ENCODE measurements around the gene TJP2. TPM values are rescaled to one million over a fixed set of nuclear protein-coding genes. Genes with fewer than 3 reads are reported as not detected.

TJP2 gene
- total and polyA plus RNA-seq, 2 donors from 2014 or later: 35.9 to 148 TPM

- FAIRE-seq: no peak
- intact Hi-C loops (cut with DNase I): no loop called here
- TF ChIP-seq, protein P1, sequence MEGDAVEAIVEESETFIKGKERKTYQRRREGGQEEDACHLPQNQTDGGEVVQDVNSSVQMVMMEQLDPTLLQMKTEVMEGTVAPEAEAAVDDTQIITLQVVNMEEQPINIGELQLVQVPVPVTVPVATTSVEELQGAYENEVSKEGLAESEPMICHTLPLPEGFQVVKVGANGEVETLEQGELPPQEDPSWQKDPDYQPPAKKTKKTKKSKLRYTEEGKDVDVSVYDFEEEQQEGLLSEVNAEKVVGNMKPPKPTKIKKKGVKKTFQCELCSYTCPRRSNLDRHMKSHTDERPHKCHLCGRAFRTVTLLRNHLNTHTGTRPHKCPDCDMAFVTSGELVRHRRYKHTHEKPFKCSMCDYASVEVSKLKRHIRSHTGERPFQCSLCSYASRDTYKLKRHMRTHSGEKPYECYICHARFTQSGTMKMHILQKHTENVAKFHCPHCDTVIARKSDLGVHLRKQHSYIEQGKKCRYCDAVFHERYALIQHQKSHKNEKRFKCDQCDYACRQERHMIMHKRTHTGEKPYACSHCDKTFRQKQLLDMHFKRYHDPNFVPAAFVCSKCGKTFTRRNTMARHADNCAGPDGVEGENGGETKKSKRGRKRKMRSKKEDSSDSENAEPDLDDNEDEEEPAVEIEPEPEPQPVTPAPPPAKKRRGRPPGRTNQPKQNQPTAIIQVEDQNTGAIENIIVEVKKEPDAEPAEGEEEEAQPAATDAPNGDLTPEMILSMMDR (IDR thresholded peaks at IDR 0.05; ENCODE audit: borderline replicate concordance, extremely low read depth, insufficient read depth): no peak
- no peak overlapping the region for H3K9ac ChIP-seq (ENCODE audit: low read length in 3 of 3)
- no peak for DNase-seq
- no peaks in the 10 kb centered on the region for H3K4me1 ChIP-seq (ENCODE audit: control insufficient read depth in 2 of 3, insufficient read depth in 2 of 3, low read depth in 1 of 3, low read length in 3 of 3)
- H3K27ac ChIP-seq (ENCODE audit: low read depth in 2 of 2, low read length in 2 of 2): no peak overlapping the region
- no peak overlapping the region for H3K4me3 ChIP-seq (ENCODE audit: low read length in 3 of 3)
- H3K9me3 ChIP-seq (ENCODE audit: control insufficient read depth in 2 of 3, insufficient read depth in 1 of 3, low read length in 3 of 3): no peaks in the 10 kb centered on the region
- peaks cover 6 to 27% (median 11%) of the 10 kb centered on the region in 3 donors for H3K36me3 ChIP-seq (ENCODE audit: control insufficient read depth in 2 of 3, insufficient read depth in 3 of 3, low read length in 3 of 3)
- no peaks in the 10 kb centered on the region for H3K27me3 ChIP-seq (ENCODE audit: control insufficient read depth, insufficient read depth, low read length)
These were observed 72.6 kb downstream of the TJP2 start for GRCh38 chr9:69246629-69247028.

DNA sequence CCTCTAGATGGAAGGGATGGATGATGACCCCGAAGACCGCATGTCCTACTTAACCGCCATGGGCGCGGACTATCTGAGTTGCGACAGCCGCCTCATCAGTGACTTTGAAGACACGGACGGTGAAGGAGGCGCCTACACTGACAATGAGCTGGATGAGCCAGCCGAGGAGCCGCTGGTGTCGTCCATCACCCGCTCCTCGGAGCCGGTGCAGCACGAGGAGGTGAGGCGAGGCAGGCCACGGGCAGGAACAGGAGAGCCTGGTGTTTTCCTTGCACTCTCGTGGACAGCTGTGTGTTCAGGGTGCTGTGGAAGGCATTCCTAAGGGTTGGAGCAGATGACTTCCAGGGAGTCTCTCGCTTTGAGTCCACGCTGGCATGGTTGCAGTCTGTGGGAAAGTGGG, 73.9 kb downstream of the TJP2 start:
- no peak for DNase-seq
- FAIRE-seq: no peak
- TF ChIP-seq, protein P1 (IDR thresholded peaks at IDR 0.05; ENCODE audit: borderline replicate concordance, extremely low read depth, insufficient read depth): no peak
- Histone ChIP-seq H3K27me3 (ENCODE audit: control insufficient read depth, insufficient read depth, low read length) (no peaks in the 10 kb centered on the region), H3K36me3 (ENCODE audit: control insufficient read depth in 2 of 3, insufficient read depth in 3 of 3, low read length in 3 of 3) (peaks cover 6 to 32% (median 20%) of the 10 kb centered on the region in 3 donors), H3K9ac (ENCODE audit: low read length in 3 of 3) (no peak overlapping the region), H3K27ac (ENCODE audit: low read depth in 2 of 2, low read length in 2 of 2) (no peak overlapping the region), H3K9me3 (ENCODE audit: control insufficient read depth in 2 of 3, insufficient read depth in 1 of 3, low read length in 3 of 3) (no peaks in the 10 kb centered on the region), H3K4me1 (ENCODE audit: control insufficient read depth in 2 of 3, insufficient read depth in 2 of 3, low read depth in 1 of 3, low read length in 3 of 3) (no peaks in the 10 kb centered on the region), H3K4me3 (ENCODE audit: low read length in 3 of 3) (no peak overlapping the region)
- intact Hi-C loops (cut with DNase I): no loop called here

DNA sequence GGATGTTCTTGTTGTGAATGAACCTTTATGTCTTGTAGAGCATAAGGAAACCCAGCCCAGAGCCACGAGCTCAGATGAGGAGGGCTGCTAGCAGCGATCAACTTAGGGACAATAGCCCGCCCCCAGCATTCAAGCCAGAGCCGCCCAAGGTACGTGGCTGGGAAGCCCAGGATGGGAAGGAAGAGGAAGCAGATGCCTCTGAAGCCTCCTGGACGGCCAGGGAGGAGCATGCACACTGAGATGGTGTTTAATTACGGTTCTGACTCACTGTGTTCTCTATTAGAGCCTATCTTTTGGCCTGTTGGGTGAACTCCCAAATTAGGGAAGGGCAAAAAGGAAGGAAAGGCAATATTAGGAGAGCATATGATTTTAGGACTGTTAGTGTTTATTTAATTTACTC, 75.3 kb downstream of the TJP2 start:
- Histone ChIP-seq H3K4me3 (ENCODE audit: low read length in 3 of 3) (no peak overlapping the region), H3K9ac (ENCODE audit: low read length in 3 of 3) (no peak overlapping the region), H3K27me3 (ENCODE audit: control insufficient read depth, insufficient read depth, low read length) (no peaks in the 10 kb centered on the region), H3K9me3 (ENCODE audit: control insufficient read depth in 2 of 3, insufficient read depth in 1 of 3, low read length in 3 of 3) (no peaks in the 10 kb centered on the region), H3K36me3 (ENCODE audit: control insufficient read depth in 2 of 3, insufficient read depth in 3 of 3, low read length in 3 of 3) (peaks cover 6 to 39% (median 32%) of the 10 kb centered on the region in 3 donors), H3K4me1 (ENCODE audit: control insufficient read depth in 2 of 3, insufficient read depth in 2 of 3, low read depth in 1 of 3, low read length in 3 of 3) (no peaks in the 10 kb centered on the region), H3K27ac (ENCODE audit: low read depth in 2 of 2, low read length in 2 of 2) (no peak overlapping the region)
- DNase-seq (peak in 1 of 5 donors; percentile 26), FAIRE-seq (no peak)
- TF ChIP-seq, protein P1 (IDR thresholded peaks at IDR 0.05; ENCODE audit: borderline replicate concordance, extremely low read depth, insufficient read depth): no peak
- intact Hi-C loops (cut with DNase I): no loop called here

GRCh38 chr9:69250681-69251080, 76.6 kb downstream of the TJP2 start:
- TF ChIP-seq, protein P1 (IDR thresholded peaks at IDR 0.05; ENCODE audit: borderline replicate concordance, extremely low read depth, insufficient read depth): no peak
- peaks cover 6 to 37% (median 36%) of the 10 kb centered on the region in 3 donors for H3K36me3 ChIP-seq (ENCODE audit: control insufficient read depth in 2 of 3, insufficient read depth in 3 of 3, low read length in 3 of 3)

More at GRCh38 chr9:69250681-69251080, 76.6 kb downstream of the TJP2 start:
- Histone ChIP-seq H3K9me3 (ENCODE audit: control insufficient read depth in 2 of 3, insufficient read depth in 1 of 3, low read length in 3 of 3) (no peaks in the 10 kb centered on the region), H3K27ac (ENCODE audit: low read depth in 2 of 2, low read length in 2 of 2) (no peak overlapping the region), H3K27me3 (ENCODE audit: control insufficient read depth, insufficient read depth, low read length) (no peaks in the 10 kb centered on the region), H3K4me3 (ENCODE audit: low read length in 3 of 3) (no peak overlapping the region), H3K4me1 (ENCODE audit: control insufficient read depth in 2 of 3, insufficient read depth in 2 of 3, low read depth in 1 of 3, low read length in 3 of 3) (no peaks in the 10 kb centered on the region), H3K9ac (ENCODE audit: low read length in 3 of 3) (no peak overlapping the region)
- intact Hi-C loops (cut with DNase I): no loop called here
- FAIRE-seq (no peak), DNase-seq (no peak)
